ENCODE data around the gene SRP9.

GRCh38 chr1:225838793-225839192 is 61.2 kb downstream of the SRP9 start:
- TF ChIP-seq POLR2A (IDR thresholded peaks at IDR 0.05; ENCODE audit: low read length), result no peak
- no peak for TF ChIP-seq GATA1 (IDR thresholded peaks at IDR 0.05; ENCODE audit: low read depth, low read length)
